SK-N-SH (cell line): ENCODE measurements around the gene TXNRD2. TPM values are rescaled to one million over a fixed set of nuclear protein-coding genes. Genes with fewer than 3 reads are reported as not detected.

Experiments used
- CTCF ChIA-PET: fragments of 300-600, 350-600 bp; formaldehyde crosslinking; extraction: SDS; loops from one replicate; lab custom pipeline; 2021; lab: Yijun Ruan, JAX
- POLR2A ChIA-PET: fragments of 350-600 bp; sonication (Branson Sonifier 250); formaldehyde crosslinking; extraction: SDS; loops from one replicate; lab custom pipeline; 2020; ENCODE audit warnings: antibody characterized with exemption, inconsistent platforms; lab: Yijun Ruan, JAX
- DNase-seq: peaks from one replicate; pipeline ENCODE4 v3.0.0; 2012
- H2AFZ ChIP-seq: fragments of 200-600 bp; sonication (generic); 2 replicates; pipeline ENCODE4 v1.8.1; 2016; ENCODE audit warnings: antibody characterized with exemption, mild to moderate bottlenecking, low read depth
- H3F3A ChIP-seq: fragments of 200-600 bp; sonication (generic); replicated peaks from 2 replicates; pipeline ENCODE3; 2016; ENCODE audit warnings: antibody characterized with exemption, mild to moderate bottlenecking; ENCODE audit not compliant: insufficient read depth
- H3K27ac ChIP-seq, 2 experiments: fragments of 200-500 bp in 1 of 2; fragments of 200-600 bp in 1 of 2; sonication (Bioruptor generic) in 1 of 2; sonication (generic), shearing (Covaris generic) in 1 of 2; 2 replicates each; pipeline versions ENCODE4 v1.5.1 to v1.6.1; 2014 to 2016; ENCODE audit warnings: low read depth in 2 of 2, inconsistent platforms in 1 of 2, low read length in 1 of 2, mild to moderate bottlenecking in 1 of 2, mixed read lengths in 1 of 2
- H3K27me3 ChIP-seq: fragments of 200-600 bp; sonication (generic), shearing (Covaris generic); 2 replicates; pipeline ENCODE4 v1.6.1; 2016; ENCODE audit warnings: mixed run types; ENCODE audit not compliant: insufficient read depth
- H3K36me3 ChIP-seq, 2 experiments: fragments of 200-500 bp in 1 of 2; fragments of 200-600 bp in 1 of 2; sonication (Bioruptor generic) in 1 of 2; sonication (generic) in 1 of 2; replicated peaks in 1 of 2; 2 replicates each; pipeline versions ENCODE3 to v1.5.1; 2014 to 2016; ENCODE audit warnings: low read length in 1 of 2, mild to moderate bottlenecking in 1 of 2; ENCODE audit not compliant: insufficient read depth in 2 of 2, control insufficient read depth in 1 of 2
- H3K4me1 ChIP-seq, 2 experiments: fragments of 200-500 bp in 1 of 2; fragments of 200-600 bp in 1 of 2; sonication (Bioruptor generic) in 1 of 2; sonication (generic), shearing (Covaris generic) in 1 of 2; 2 replicates each; pipeline versions ENCODE4 v1.5.1 to v1.6.1; 2014 to 2016; ENCODE audit warnings: low read depth in 1 of 2, low read length in 1 of 2, mixed run types in 1 of 2; ENCODE audit not compliant: insufficient read depth in 2 of 2, control insufficient read depth in 1 of 2
- H3K4me2 ChIP-seq: fragments of 200-600 bp; sonication (generic), shearing (Covaris generic); 2 replicates; pipeline ENCODE4 v1.6.1; 2017; ENCODE audit warnings: mixed run types
- H3K4me3 ChIP-seq, 2 experiments: fragments of 200-500 bp in 1 of 2; fragments of 200-600 bp in 1 of 2; sonication (Bioruptor generic) in 1 of 2; sonication (generic), shearing (Covaris generic) in 1 of 2; 2 replicates each; pipeline versions ENCODE4 v1.5.1 to v1.8.1; 2014 to 2016; ENCODE audit warnings: low read depth in 2 of 2, inconsistent platforms in 1 of 2, low read length in 1 of 2, mild to moderate bottlenecking in 1 of 2, mixed read lengths in 1 of 2, moderate library complexity in 1 of 2
- H3K79me2 ChIP-seq: fragments of 200-600 bp; sonication (generic); 2 replicates; pipeline ENCODE4 v1.8.1; 2017; ENCODE audit warnings: mild to moderate bottlenecking; ENCODE audit not compliant: insufficient read depth
- H3K9ac ChIP-seq: fragments of 200-600 bp; sonication (generic); 2 replicates; pipeline ENCODE4 v1.6.1; 2017; ENCODE audit warnings: mixed run types
- H3K9me2 ChIP-seq: fragments of 200-600 bp; sonication (generic); 2 replicates; pipeline ENCODE4 v1.6.1; 2017; ENCODE audit warnings: mixed run types
- H3K9me3 ChIP-seq: fragments of 200-600 bp; sonication (generic); 2 replicates; pipeline ENCODE4 v1.6.1; 2017; ENCODE audit warnings: mixed run types, mild to moderate bottlenecking, moderate library complexity
- H4K20me1 ChIP-seq: fragments of 200-600 bp; sonication (generic); 2 replicates; pipeline ENCODE4 v1.6.1; 2017; ENCODE audit warnings: mild to moderate bottlenecking, mixed run types; ENCODE audit not compliant: insufficient read depth
- ELF1 ChIP-seq: IDR thresholded peaks from 2 replicates; pipeline ENCODE4 v1.4.0; 2012
- EP300 ChIP-seq, 2 experiments: IDR thresholded peaks; 2 replicates each; pipeline versions ENCODE4 v1.4.0 to v1.6.1; 2012; ENCODE audit warnings: borderline replicate concordance in 1 of 2, low read depth in 1 of 2, low read length in 1 of 2
- FOSL2 ChIP-seq: IDR thresholded peaks from 2 replicates; pipeline ENCODE4 v1.4.0; 2012; ENCODE audit warnings: low read depth, mild to moderate bottlenecking, moderate library complexity, borderline replicate concordance
- GATA2 ChIP-seq: sonication (generic); formaldehyde crosslinking; IDR thresholded peaks from 2 replicates; pipeline ENCODE4 v1.5.0; 2020; ENCODE audit warnings: mild to moderate bottlenecking, missing genetic modification reagents
- IRF3 ChIP-seq: fragments of 150-350 bp; IDR thresholded peaks from 2 replicates; pipeline ENCODE4 v1.6.1; 2016; ENCODE audit warnings: mild to moderate bottlenecking, low read depth, low read length
- MEF2A ChIP-seq: IDR thresholded peaks from 2 replicates; pipeline ENCODE4 v1.4.0; 2012; ENCODE audit warnings: low read depth, borderline replicate concordance
- RCOR1 ChIP-seq: fragments of 150-350 bp; IDR thresholded peaks from 2 replicates; pipeline ENCODE4 v1.6.1; 2017; ENCODE audit warnings: antibody characterized with exemption, low read length
- RFX5 ChIP-seq: IDR thresholded peaks from 2 replicates; pipeline ENCODE4 v1.6.1; 2012; ENCODE audit warnings: mild to moderate bottlenecking, improper control_type of control experiment, low read length
- SIN3A ChIP-seq: IDR thresholded peaks from 2 replicates; pipeline ENCODE4 v1.6.1; 2012; ENCODE audit warnings: low read depth, mild to moderate bottlenecking, low read length, moderate library complexity, borderline replicate concordance
- SMC3 ChIP-seq: IDR thresholded peaks from 2 replicates; pipeline ENCODE4 v1.6.1; 2012; ENCODE audit warnings: low read depth, low read length, improper control_type of control experiment
- USF2 ChIP-seq: fragments of 150-350 bp; IDR thresholded peaks from 2 replicates; pipeline ENCODE4 v1.6.1; 2017; ENCODE audit warnings: antibody characterized with exemption, low read length, low read depth, borderline replicate concordance
- YY1 ChIP-seq: IDR thresholded peaks from 2 replicates; pipeline ENCODE4 v1.4.0; 2012; ENCODE audit warnings: low read depth, mild to moderate bottlenecking
- WGBS: methylation state at CpG from one replicate; pipeline ENCODE4 v1.1.6; 2017; ENCODE audit warnings: low lambda C conversion rate; 5-methylcytosine and 5-hydroxymethylcytosine counted together
- polyA plus RNA-seq, 3 experiments: library from polyadenylated mRNA; depleted of rRNA; stranded (reverse); fragments of >200 nt; gene quantifications; 2 replicates each; pipeline ENCODE4 v1.2.3, GENCODE V29; 2012

The TXNRD2 gene
- polyA plus RNA-seq, 1 of the 3 experiments (the other 2 are of a cell fraction) = 34.7 TPM

DNA sequence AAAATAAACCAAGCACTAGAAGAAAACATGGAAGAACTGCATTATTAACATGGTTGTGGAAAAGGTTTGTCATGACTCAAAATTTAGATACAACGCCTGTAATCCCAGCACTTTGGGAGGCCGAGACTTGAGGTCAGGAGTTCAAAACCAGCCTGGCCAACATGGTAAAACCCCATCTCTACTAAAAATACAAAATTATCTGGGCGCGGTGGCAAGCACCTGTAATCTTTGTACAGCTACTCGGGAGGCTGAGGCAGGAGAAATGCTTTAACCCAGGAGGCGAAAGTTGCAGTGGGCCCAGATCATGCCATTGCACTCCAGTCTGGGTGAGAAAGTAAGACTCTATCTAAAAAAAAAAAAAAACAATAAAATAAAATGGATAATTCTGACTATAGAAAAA is 110.6 kb downstream of the TXNRD2 start:
- Histone ChIP-seq H3K4me3 (no peak overlapping the region), H3K36me3 (peaks cover 0 to 8% of the 10 kb centered on the region in 2 experiments), H2AFZ (no peak overlapping the region), H3K9ac (no peak overlapping the region), H4K20me1 (no peaks in the 10 kb centered on the region), H3K9me3 (no peaks in the 10 kb centered on the region), H3K4me1 (no peaks in the 10 kb centered on the region; a peak in 2 of 4 replicates), H3K9me2 (no peaks in the 10 kb centered on the region), H3K79me2 (peaks cover 10% of the 10 kb centered on the region; the same call in 1 of the 2 replicates), H3F3A (no peaks in the 10 kb centered on the region), H3K4me2 (no peak overlapping the region), H3K27me3 (no peaks in the 10 kb centered on the region), H3K27ac (no peak overlapping the region)
- no peak for DNase-seq
- TF ChIP-seq EP300 (IDR thresholded peaks at IDR 0.05; ENCODE audit: borderline replicate concordance in 1 of 2, low read depth in 1 of 2, low read length in 1 of 2) (no peak), GATA2 (CRISPR knock-in tag) (no peak), FOSL2 (no peak), MEF2A (no peak), USF2 (no peak), IRF3 (no peak), SMC3 (no peak), RFX5 (no peak)
- ChIA-PET CTCF (interaction anchor here (1.0 to 2.1 kb wide), 2 partner anchors 12 to 98 kb away, joined by 3 to 5 read pairs; no protein-coding TSS in a partner anchor), POLR2A (no interaction called here)
- WGBS = 94% methylated on average over 6 of the region's 6 CpGs

- no peak overlapping the region for H3K4me2 ChIP-seq
- no peaks in the 10 kb centered on the region for H3K9me2 ChIP-seq
- ChIA-PET POLR2A (no interaction called here), CTCF (interaction anchor here (0.8 kb wide), 1 partner anchor 82 kb away, joined by 3 read pairs; no protein-coding TSS in a partner anchor)
- TF ChIP-seq ELF1 (no peak), RCOR1 (no peak), SIN3A (no peak), YY1 (no peak)
- H3K27ac ChIP-seq = no peak overlapping the region
- DNase-seq = no peak
- no peaks in the 10 kb centered on the region for H3K27me3 ChIP-seq
- peaks cover 0 to 16% of the 10 kb centered on the region in 2 experiments; a peak in 1 of 4 replicates for H3K4me1 ChIP-seq
- no peaks in the 10 kb centered on the region for H3F3A ChIP-seq
- no peaks in the 10 kb centered on the region for H3K9me3 ChIP-seq
- H2AFZ ChIP-seq = no peak overlapping the region
- peaks cover 10% of the 10 kb centered on the region; the same call in 1 of the 2 replicates for H3K79me2 ChIP-seq
- no peak overlapping the region for H3K9ac ChIP-seq
- H4K20me1 ChIP-seq = no peaks in the 10 kb centered on the region
- WGBS = 92% methylated on average over 2 of the region's 2 CpGs
- no peaks in the 10 kb centered on the region for H3K36me3 ChIP-seq
- no peak overlapping the region for H3K4me3 ChIP-seq
These were observed 113.6 kb downstream of the TXNRD2 start for GRCh38 chr22:19828035-19828401.
